Panc1 (cell line): ENCODE measurements around the gene SPEM1. TPM values are rescaled to one million over a fixed set of nuclear protein-coding genes. Genes with fewer than 3 reads are reported as not detected.

Experiments
- ATAC-seq: fragments of 200-7000 bp; cut with Tn5 transposase; 2 replicates; pipeline ENCODE4 v1.9.1; 2020; ENCODE audit warnings: mild to moderate bottlenecking, moderate library complexity
- BruUV-seq: library from RNA; stranded (reverse); fragments of 400-500 nt; replicated peaks from 2 replicates; lab custom pipeline; 2021; lab: Mats Ljungman, UMichigan
- CTCF ChIA-PET: fragments of 300-600 bp; sonication (Branson Sonifier 250); formaldehyde crosslinking; loops from one replicate; lab custom pipeline; 2022; ENCODE audit warnings: antibody characterized with exemption; lab: Charles Lee
- POLR2A ChIA-PET: fragments of 300-600 bp; sonication (Branson Sonifier 250); formaldehyde crosslinking; loops from one replicate; lab custom pipeline; 2022; ENCODE audit warnings: antibody characterized with exemption; lab: Charles Lee
- DNase-seq: peaks from one replicate; pipeline ENCODE4 v3.0.0-alpha.2; 2010; ENCODE audit warnings: low read depth, low spot score
- H3K27ac ChIP-seq: 2 replicates; pipeline ENCODE4 v1.5.1; 2011; ENCODE audit warnings: mild to moderate bottlenecking, low read length, inconsistent platforms
- H3K27me3 ChIP-seq: fragments of 200-500 bp; sonication (Bioruptor generic); 2 replicates; pipeline ENCODE4 v1.6.0; 2014; ENCODE audit warnings: low read length, inconsistent platforms; ENCODE audit not compliant: control insufficient read depth, insufficient read depth
- H3K36me3 ChIP-seq: fragments of 200-500 bp; sonication (Bioruptor generic); 2 replicates; pipeline ENCODE4 v1.5.1; 2014; ENCODE audit warnings: inconsistent platforms, mild to moderate bottlenecking, low read length, moderate library complexity; ENCODE audit not compliant: control insufficient read depth, insufficient read depth
- H3K4me1 ChIP-seq: 2 replicates; pipeline ENCODE4 v1.5.1; 2011; ENCODE audit warnings: inconsistent platforms, mild to moderate bottlenecking, low read length, moderate library complexity; ENCODE audit not compliant: control insufficient read depth, insufficient read depth
- H3K4me3 ChIP-seq, 2 experiments: 2 replicates each; pipeline ENCODE4 v1.5.1; 2011 to 2012; ENCODE audit warnings: low read depth in 2 of 2, low read length in 2 of 2, mild to moderate bottlenecking in 2 of 2, inconsistent platforms in 1 of 2, moderate library complexity in 1 of 2
- H3K9me3 ChIP-seq: fragments of 200-500 bp; sonication (Bioruptor generic); 2 replicates; pipeline ENCODE4 v1.5.1; 2014; ENCODE audit warnings: low read depth, mild to moderate bottlenecking, inconsistent platforms, low read length, moderate library complexity; ENCODE audit not compliant: control insufficient read depth, insufficient read depth
- POLR2AphosphoS5 ChIP-seq: IDR thresholded peaks from 2 replicates; pipeline ENCODE4 v1.6.1; 2012; ENCODE audit warnings: mild to moderate bottlenecking, low read depth, low read length, moderate library complexity
- SIN3A ChIP-seq: IDR thresholded peaks from 2 replicates; pipeline ENCODE4 v1.6.1; 2012; ENCODE audit warnings: low read depth, mild to moderate bottlenecking, low read length, moderate library complexity, borderline replicate concordance; ENCODE audit not compliant: insufficient read depth
- TCF7L2 ChIP-seq: IDR thresholded peaks from 2 replicates; pipeline ENCODE4 v1.6.1; 2011; ENCODE audit warnings: mild to moderate bottlenecking, low read depth, low read length, inconsistent platforms
- in situ Hi-C: cut with HindIII; loops from 2 replicates; pipeline ENCODE4 v1.10.0; 2016; ENCODE audit warnings: low sequenced_read_pairs, low pct_unique_long_range_greater_than_20kb
- intact Hi-C: fragments of 100-400 bp; cut with micrococcal nuclease; formaldehyde crosslinking; loops from one replicate; pipeline ENCODE4 v1.10.0; 2022; ENCODE audit not compliant: unreplicated experiment
- total RNA-seq: library from RNA; stranded (reverse); gene quantifications from one replicate; pipeline ENCODE4 v1.2.1, GENCODE V29; 2021; ENCODE audit not compliant: unreplicated experiment
- TF ChIP-seq, protein P1 (sequence below): fragments of 450-650 bp; IDR thresholded peaks from 2 replicates; pipeline ENCODE4 v1.5.1; 2017; ENCODE audit warnings: mild to moderate bottlenecking
- TF ChIP-seq, protein P2 (sequence below), 2 experiments: IDR thresholded peaks; 2 replicates each; pipeline ENCODE4 v1.6.1; 2011 to 2012; ENCODE audit warnings: low read depth in 2 of 2, control low read depth in 1 of 2, low read length in 1 of 2, mild to moderate bottlenecking in 1 of 2, moderate library complexity in 1 of 2; ENCODE audit not compliant: insufficient read depth in 1 of 2

The SPEM1 gene
- total RNA-seq, 1 experiment from 2014 or later: not detected

DNA sequence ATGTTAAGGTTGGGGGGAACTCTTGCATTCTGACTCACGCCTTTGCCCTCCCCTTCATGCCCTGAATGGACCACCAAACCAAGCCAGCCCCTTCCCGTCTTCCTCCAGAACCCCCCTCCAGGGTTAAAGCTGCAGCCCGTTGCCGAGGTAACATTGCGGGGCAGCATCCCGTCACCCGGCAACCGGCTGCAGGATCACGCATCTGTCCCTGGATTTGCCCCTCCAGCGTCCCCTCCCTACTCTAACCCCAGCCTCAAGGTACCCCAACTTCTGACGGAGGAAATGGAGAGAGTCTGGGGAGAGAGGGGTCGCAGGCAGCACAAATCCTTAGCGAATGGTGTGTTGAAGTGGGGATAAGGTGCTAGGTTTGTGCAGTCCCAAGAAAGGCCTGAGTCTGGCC lies 13.0 kb upstream of the SPEM1 start:
- H3K4me1 ChIP-seq: peaks cover 3% of the 10 kb centered on the region
- BruUV-seq: no TSS peak
- DNase-seq (no peak), ATAC-seq (no peak)
- no peaks in the 10 kb centered on the region for H3K36me3 ChIP-seq
- in situ Hi-C loops: no loop called here
- POLR2A ChIA-PET: interaction anchor here (0.8 kb wide), 1 partner anchor 167 kb away, joined by 5 read pairs; no protein-coding TSS in a partner anchor
- no peaks in the 10 kb centered on the region for H3K27me3 ChIP-seq
- no peak overlapping the region for H3K27ac ChIP-seq
- intact Hi-C loops: no loop called here
- H3K9me3 ChIP-seq: no peaks in the 10 kb centered on the region
- TF ChIP-seq, protein P1, sequence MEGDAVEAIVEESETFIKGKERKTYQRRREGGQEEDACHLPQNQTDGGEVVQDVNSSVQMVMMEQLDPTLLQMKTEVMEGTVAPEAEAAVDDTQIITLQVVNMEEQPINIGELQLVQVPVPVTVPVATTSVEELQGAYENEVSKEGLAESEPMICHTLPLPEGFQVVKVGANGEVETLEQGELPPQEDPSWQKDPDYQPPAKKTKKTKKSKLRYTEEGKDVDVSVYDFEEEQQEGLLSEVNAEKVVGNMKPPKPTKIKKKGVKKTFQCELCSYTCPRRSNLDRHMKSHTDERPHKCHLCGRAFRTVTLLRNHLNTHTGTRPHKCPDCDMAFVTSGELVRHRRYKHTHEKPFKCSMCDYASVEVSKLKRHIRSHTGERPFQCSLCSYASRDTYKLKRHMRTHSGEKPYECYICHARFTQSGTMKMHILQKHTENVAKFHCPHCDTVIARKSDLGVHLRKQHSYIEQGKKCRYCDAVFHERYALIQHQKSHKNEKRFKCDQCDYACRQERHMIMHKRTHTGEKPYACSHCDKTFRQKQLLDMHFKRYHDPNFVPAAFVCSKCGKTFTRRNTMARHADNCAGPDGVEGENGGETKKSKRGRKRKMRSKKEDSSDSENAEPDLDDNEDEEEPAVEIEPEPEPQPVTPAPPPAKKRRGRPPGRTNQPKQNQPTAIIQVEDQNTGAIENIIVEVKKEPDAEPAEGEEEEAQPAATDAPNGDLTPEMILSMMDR: no peak
- no peak for TF ChIP-seq SIN3A
- TF ChIP-seq TCF7L2: no peak
- TF ChIP-seq POLR2AphosphoS5: no peak
- CTCF ChIA-PET: interaction anchor here (0.7 to 0.8 kb wide), 2 partner anchors 98 to 151 kb away, joined by 4 to 5 read pairs; no protein-coding TSS in a partner anchor
- no peak overlapping the region for H3K4me3 ChIP-seq

DNA sequence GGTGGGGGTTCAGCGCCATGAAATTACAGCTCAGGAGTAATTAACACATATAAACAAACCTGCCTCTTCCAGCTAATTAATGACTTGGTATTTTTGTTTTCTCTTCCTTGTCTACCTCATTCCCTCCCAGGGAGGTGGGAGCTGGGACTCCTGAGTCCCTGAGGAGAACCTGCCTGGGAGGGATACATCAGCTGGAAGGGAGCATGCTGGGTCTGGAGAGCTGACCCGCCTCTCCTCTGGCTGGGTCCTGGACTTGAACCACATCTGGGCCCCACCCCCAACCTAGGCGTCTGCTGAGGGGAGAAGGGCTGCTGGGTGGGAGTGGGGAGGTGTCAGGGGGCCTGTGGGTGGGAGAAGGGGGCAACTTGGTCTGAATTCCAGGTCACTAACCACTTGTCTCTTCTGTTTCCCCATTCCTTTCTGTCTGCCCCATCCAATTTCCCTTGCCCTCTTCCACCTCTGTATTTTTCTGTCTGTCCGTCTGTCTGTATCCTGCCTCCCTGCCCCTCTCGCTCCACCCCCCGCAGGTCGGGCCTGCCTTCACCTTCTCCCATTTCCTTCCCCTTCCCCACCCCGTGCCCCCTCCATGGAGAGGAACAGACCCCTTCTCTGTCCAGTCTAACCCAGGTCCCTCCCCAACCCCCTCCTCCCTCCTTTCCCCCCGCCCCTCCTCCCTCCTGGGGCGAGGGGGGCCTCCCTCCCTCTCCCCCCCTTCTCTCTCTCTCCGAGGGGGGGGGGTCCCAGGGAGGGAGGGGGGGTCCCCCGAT lies 12.5 kb upstream of the SPEM1 start, which contains the start of gene NLGN2:
Gene NLGN2, plus strand, starts transcription at position 361 of the 767 bp plus-strand sequence. CDS start 411 bp downstream, outside the sequence.
- H3K36me3 ChIP-seq: no peaks in the 10 kb centered on the region
- DNase-seq: no peak
- intact Hi-C loops: no loop called here
- TF ChIP-seq TCF7L2: no peak
- peaks cover 3% of the 10 kb centered on the region for H3K4me1 ChIP-seq
- no peak for ATAC-seq
- H3K27me3 ChIP-seq: no peaks in the 10 kb centered on the region
- H3K9me3 ChIP-seq: no peaks in the 10 kb centered on the region
- CTCF ChIA-PET: no interaction called here
- in situ Hi-C loops: no loop called here
- H3K27ac ChIP-seq: no peak within 1 kb of the TSS
- no peak within 1 kb of the TSS for H3K4me3 ChIP-seq
- POLR2A ChIA-PET: no interaction called here
- no TSS peak for BruUV-seq

DNA sequence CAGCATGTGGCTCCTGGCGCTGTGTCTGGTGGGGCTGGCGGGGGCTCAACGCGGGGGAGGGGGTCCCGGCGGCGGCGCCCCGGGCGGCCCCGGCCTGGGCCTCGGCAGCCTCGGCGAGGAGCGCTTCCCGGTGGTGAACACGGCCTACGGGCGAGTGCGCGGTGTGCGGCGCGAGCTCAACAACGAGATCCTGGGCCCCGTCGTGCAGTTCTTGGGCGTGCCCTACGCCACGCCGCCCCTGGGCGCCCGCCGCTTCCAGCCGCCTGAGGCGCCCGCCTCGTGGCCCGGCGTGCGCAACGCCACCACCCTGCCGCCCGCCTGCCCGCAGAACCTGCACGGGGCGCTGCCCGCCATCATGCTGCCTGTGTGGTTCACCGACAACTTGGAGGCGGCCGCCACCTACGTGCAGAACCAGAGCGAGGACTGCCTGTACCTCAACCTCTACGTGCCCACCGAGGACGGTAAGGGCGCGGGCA lies 11.8 kb upstream of the SPEM1 start:
- ATAC-seq (no peak), DNase-seq (no peak)
- in situ Hi-C loops: no loop called here
- intact Hi-C loops: no loop called here
- ChIA-PET POLR2A (no interaction called here), CTCF (no interaction called here)
- H3K27ac ChIP-seq: no peak overlapping the region
- no peaks in the 10 kb centered on the region for H3K27me3 ChIP-seq
- no peaks in the 10 kb centered on the region for H3K36me3 ChIP-seq
- BruUV-seq: no TSS peak
- TF ChIP-seq, protein P2, sequence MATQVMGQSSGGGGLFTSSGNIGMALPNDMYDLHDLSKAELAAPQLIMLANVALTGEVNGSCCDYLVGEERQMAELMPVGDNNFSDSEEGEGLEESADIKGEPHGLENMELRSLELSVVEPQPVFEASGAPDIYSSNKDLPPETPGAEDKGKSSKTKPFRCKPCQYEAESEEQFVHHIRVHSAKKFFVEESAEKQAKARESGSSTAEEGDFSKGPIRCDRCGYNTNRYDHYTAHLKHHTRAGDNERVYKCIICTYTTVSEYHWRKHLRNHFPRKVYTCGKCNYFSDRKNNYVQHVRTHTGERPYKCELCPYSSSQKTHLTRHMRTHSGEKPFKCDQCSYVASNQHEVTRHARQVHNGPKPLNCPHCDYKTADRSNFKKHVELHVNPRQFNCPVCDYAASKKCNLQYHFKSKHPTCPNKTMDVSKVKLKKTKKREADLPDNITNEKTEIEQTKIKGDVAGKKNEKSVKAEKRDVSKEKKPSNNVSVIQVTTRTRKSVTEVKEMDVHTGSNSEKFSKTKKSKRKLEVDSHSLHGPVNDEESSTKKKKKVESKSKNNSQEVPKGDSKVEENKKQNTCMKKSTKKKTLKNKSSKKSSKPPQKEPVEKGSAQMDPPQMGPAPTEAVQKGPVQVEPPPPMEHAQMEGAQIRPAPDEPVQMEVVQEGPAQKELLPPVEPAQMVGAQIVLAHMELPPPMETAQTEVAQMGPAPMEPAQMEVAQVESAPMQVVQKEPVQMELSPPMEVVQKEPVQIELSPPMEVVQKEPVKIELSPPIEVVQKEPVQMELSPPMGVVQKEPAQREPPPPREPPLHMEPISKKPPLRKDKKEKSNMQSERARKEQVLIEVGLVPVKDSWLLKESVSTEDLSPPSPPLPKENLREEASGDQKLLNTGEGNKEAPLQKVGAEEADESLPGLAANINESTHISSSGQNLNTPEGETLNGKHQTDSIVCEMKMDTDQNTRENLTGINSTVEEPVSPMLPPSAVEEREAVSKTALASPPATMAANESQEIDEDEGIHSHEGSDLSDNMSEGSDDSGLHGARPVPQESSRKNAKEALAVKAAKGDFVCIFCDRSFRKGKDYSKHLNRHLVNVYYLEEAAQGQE (IDR thresholded peaks at IDR 0.05; ENCODE audit: insufficient read depth in 1 of 2, low read depth in 2 of 2, low read length in 1 of 2): no peak
- TF ChIP-seq, protein P1: no peak
- no peak for TF ChIP-seq SIN3A
- no peak for TF ChIP-seq POLR2AphosphoS5
- TF ChIP-seq TCF7L2: no peak
- H3K4me3 ChIP-seq: no peak overlapping the region
- no peaks in the 10 kb centered on the region for H3K9me3 ChIP-seq
- no peaks in the 10 kb centered on the region; the same call in 1 of the 2 replicates for H3K4me1 ChIP-seq
